ENCODE results near the gene RTCA. TPM values are rescaled to one million over a fixed set of nuclear protein-coding genes. Genes with fewer than 3 reads are reported as not detected.

Gene RTCA
- polyA plus RNA-seq, 1 donor from 2014 or later: 95.2 TPM

DNA sequence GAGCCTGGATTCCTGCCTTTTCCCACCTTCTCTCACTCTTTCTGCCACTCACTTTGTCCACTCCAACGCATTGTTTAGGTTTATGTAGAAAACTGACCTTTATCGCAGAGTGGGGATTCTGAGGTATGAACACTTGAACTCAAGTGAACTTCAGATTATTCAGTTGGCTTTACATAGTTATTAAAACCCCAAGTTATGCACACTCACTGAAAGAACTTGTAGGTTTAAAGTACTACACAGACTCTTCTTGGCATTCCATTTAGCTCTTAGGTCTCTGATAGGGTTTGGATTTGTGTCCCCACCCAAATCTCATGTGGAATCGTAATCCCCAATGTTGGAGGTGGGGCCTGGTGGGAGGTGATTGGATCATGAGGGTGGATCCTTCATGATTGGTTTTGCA, 39.9 kb downstream of the RTCA start:
- no peak overlapping the region for H3K4me2 ChIP-seq (ENCODE audit: low read length)

DNA sequence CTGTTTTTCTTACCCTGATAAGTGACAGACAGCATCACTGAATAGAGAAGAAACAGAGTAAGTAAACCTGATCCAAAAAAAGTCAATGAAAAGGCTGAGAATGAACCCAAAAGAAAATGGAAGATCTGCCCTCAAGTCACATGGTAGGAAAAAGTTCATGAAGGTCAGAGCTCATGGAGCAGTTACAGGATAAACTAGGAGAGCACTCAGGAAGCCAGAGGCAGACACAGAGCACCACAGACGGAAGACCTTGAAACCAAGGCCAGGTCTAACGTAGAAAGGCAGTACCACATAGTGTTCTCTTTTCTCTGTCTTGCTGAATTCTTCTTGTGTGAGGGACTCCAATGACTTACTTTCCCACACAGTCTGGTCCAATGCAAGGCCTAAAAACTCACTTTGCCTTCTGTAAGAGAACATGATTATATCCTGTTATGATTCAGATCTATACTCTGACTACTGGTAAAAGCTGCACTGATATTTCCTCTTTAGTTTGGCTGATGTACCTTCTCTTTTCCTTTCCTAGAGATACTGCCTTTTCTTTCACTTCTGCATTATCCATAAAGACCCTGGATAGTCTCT, 40.8 kb downstream of the RTCA start:
- no peaks in the 10 kb centered on the region for H3K9me3 ChIP-seq (ENCODE audit: low read length)
- H3K9me2 ChIP-seq (ENCODE audit: insufficient read depth, low read length): no peaks in the 10 kb centered on the region
- H3K79me2 ChIP-seq (replicated peaks; ENCODE audit: insufficient read depth, low read length): no peaks in the 10 kb centered on the region
- no peaks in the 10 kb centered on the region for H4K20me1 ChIP-seq (ENCODE audit: insufficient read depth)
- TF ChIP-seq EP300 (conservative IDR thresholded peaks at IDR 0.05; ENCODE audit: poor library complexity, severe bottlenecking) (no peak), TAF1 (IDR thresholded peaks at IDR 0.05; ENCODE audit: low read depth) (no peak), SMC3 (conservative IDR thresholded peaks at IDR 0.05; ENCODE audit: poor library complexity) (no peak)
- TF ChIP-seq, protein P1, sequence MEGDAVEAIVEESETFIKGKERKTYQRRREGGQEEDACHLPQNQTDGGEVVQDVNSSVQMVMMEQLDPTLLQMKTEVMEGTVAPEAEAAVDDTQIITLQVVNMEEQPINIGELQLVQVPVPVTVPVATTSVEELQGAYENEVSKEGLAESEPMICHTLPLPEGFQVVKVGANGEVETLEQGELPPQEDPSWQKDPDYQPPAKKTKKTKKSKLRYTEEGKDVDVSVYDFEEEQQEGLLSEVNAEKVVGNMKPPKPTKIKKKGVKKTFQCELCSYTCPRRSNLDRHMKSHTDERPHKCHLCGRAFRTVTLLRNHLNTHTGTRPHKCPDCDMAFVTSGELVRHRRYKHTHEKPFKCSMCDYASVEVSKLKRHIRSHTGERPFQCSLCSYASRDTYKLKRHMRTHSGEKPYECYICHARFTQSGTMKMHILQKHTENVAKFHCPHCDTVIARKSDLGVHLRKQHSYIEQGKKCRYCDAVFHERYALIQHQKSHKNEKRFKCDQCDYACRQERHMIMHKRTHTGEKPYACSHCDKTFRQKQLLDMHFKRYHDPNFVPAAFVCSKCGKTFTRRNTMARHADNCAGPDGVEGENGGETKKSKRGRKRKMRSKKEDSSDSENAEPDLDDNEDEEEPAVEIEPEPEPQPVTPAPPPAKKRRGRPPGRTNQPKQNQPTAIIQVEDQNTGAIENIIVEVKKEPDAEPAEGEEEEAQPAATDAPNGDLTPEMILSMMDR (IDR thresholded peaks at IDR 0.05; ENCODE audit: poor library complexity, severe bottlenecking): no peak
- H3K9ac ChIP-seq (ENCODE audit: low read length): no peak overlapping the region
- H3K27ac ChIP-seq (ENCODE audit: low read length): no peak overlapping the region
- no peak overlapping the region for H3K4me2 ChIP-seq (ENCODE audit: low read length)
- no peaks in the 10 kb centered on the region for H3K36me3 ChIP-seq (ENCODE audit: insufficient read depth, low read length)
- H3F3A ChIP-seq (ENCODE audit: insufficient read depth, low read length, poor library complexity, severe bottlenecking): no peaks in the 10 kb centered on the region
- no peaks in the 10 kb centered on the region for H3K27me3 ChIP-seq (ENCODE audit: insufficient read depth, low read depth, low read length)
- H3K4me3 ChIP-seq (ENCODE audit: low read length): no peak overlapping the region
- no peak overlapping the region for H2AFZ ChIP-seq (ENCODE audit: low read depth, low read length)

More for the DNA sequence above, 39.9 kb downstream of the RTCA start:
- Histone ChIP-seq H3F3A (ENCODE audit: insufficient read depth, low read length, poor library complexity, severe bottlenecking) (no peaks in the 10 kb centered on the region), H3K27me3 (ENCODE audit: insufficient read depth, low read depth, low read length) (no peaks in the 10 kb centered on the region), H3K79me2 (replicated peaks; ENCODE audit: insufficient read depth, low read length) (no peaks in the 10 kb centered on the region), H2AFZ (ENCODE audit: low read depth, low read length) (no peak overlapping the region), H4K20me1 (ENCODE audit: insufficient read depth) (no peaks in the 10 kb centered on the region), H3K27ac (ENCODE audit: low read length) (no peak overlapping the region), H3K4me3 (ENCODE audit: low read length) (no peak overlapping the region), H3K9me3 (ENCODE audit: low read length) (no peaks in the 10 kb centered on the region), H3K9me2 (ENCODE audit: insufficient read depth, low read length) (no peaks in the 10 kb centered on the region), H3K36me3 (ENCODE audit: insufficient read depth, low read length) (no peaks in the 10 kb centered on the region), H3K9ac (ENCODE audit: low read length) (no peak overlapping the region)
- TF ChIP-seq, protein P1 (IDR thresholded peaks at IDR 0.05; ENCODE audit: poor library complexity, severe bottlenecking): no peak
- TF ChIP-seq REST (IDR thresholded peaks at IDR 0.05; ENCODE audit: borderline replicate concordance) (no peak), EP300 (conservative IDR thresholded peaks at IDR 0.05; ENCODE audit: poor library complexity, severe bottlenecking) (no peak), MXI1 (conservative IDR thresholded peaks at IDR 0.05; ENCODE audit: poor library complexity, severe bottlenecking) (no peak), SMC3 (conservative IDR thresholded peaks at IDR 0.05; ENCODE audit: poor library complexity) (no peak), POLR2AphosphoS5 (IDR thresholded peaks at IDR 0.05) (no peak), RAD21 (conservative IDR thresholded peaks at IDR 0.05) (no peak), TAF1 (IDR thresholded peaks at IDR 0.05; ENCODE audit: low read depth) (no peak), EZH2 (IDR thresholded peaks at IDR 0.05; ENCODE audit: borderline replicate concordance, insufficient read depth, low read length, poor library complexity, severe bottlenecking) (no peak)

Measured in neural cell (in vitro differentiated cells).